HG03439 (cell line): ENCODE data around the gene PRXL2B.
"Not testable (repeated sequence)": the region's sequence is repeated elsewhere in the genome, so short reads cannot be mapped to it uniquely, and the experiment has no call there.

ENCODE experiments used
- ATAC-seq: cut with Tn5 transposase; IDR thresholded peaks from one replicate; pipeline ENCODE4 v1.9.1; 2021; ENCODE audit warnings: mild to moderate bottlenecking, moderate library complexity; ENCODE audit not compliant: unreplicated experiment

Gene PRXL2B

DNA sequence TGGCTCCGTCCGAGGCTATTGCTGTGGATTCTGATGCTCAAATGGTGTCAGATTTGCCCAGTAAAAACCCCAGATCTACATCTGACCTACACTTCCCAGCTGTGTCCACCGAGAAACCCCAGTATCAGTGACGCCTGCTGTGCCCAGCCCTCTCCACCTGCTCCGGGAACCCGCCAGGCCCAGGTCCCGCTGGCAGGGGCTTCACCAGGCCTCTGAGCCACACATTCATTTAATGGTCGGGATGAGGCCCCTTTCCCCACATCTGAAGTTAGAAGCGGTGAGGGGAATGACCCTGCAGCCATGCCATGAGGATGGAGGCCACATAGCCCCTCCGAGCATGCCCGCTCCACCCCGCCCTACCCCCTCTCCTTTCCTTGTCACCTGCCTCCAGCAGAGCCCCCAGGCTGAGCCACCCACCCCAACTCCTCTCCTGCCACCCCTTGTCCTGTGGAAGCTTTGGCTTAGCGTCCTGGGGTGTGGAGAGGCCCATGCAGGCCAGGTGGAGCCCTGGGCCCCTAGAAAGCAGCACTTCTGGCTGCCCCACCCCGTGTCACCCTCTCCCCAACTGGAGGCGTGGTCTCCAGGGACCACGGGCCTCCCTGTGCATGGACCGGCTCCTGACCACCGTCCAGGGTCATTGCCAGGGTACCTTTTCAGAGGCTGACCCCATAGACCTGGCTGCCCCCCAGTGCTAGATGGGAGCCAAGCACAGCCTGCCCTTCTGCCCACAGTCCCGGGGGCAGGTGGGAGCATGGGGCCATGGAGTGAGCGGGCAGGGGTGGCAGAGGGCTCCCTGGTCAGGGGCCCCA is 22.4 kb upstream of the PRXL2B start:
- ATAC-seq = no peak

- no peak for ATAC-seq
Measured at GRCh38 chr1:2564815-2565374, 21.7 kb upstream of the PRXL2B start.

DNA sequence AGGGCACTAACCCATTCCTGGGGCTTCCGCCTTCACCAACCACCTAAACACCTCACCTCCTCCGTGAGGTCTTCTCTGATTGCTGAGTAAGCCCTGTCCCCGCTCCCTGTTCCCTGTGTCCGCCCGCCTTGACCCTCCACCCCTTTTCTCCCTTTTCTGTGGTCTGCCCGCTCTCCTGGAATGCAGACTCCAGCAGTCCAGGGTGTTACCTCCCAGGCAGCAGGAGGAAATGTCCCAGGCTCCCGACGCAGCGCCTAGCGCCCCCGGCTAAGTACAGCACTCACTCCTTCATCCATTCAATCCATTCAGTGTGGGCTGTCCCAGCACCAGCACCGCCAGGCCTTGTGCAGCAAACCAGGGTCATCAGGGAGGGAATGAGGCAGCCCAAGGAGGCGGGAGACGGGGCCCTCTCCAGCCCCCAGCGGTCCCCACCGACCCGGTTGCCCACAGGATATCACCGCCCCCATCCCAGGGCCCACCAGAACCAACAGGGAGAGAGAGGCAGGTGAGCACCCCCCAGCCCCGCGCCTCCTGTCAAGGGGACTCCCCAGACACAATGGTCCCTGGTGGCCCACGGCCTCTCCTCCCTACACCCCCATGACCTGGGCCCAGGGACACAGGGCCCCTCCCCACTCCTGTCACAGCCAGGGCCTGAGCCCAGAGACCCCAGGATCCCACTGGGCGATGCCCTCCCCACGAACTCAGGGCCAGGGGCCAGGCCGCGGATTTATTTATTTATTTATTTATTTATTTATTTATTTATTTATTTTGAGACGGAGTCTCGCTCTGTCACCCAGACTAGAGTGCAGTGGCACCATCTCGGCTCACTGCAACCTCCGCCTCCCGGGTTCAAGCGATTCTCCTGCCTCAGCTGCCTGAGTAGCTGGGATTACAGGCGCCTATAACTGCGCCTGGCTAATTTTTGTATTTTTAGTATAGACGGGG is 20.2 kb upstream of the PRXL2B start:
- ATAC-seq = no peak

- ATAC-seq = no peak
Measured at GRCh38 chr1:2567083-2567679, 19.4 kb upstream of the PRXL2B start.

DNA sequence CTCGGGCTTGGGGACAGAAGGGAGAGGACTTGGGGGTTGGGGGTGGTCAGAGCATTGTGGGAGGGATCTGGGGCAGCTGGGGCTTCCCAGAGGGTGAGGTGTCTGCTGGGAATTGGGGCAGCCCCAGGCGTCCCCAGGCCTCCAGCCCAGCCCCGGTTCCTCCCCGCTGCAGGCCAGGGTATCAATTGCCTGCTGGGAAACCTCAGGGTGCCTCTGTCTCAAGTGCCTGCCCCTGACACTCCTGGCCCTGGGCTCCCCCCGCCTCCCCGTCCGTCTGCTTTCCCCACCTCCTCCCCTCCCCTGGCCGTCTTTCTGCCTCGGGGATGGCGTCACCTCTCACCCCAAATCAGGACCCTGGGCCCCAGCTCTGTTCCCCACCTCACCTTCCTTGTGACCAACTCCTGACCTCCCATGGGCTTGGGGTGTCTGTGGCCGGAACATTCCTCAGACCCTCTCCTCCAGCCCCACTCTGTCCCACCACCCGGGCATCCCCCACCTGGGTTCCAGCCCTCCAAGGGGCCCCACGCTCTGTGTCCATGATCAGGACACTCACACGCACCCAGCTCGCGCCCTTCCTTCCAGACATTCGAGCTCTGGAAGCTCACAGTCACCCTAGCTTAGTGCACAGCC is 18.3 kb upstream of the PRXL2B start:
- not testable (repeated sequence) for ATAC-seq

GRCh38 chr1:2569060-2569459 is 17.5 kb upstream of the PRXL2B start:
- ATAC-seq = no peak

GRCh38 chr1:2569703-2570102 is 16.9 kb upstream of the PRXL2B start:
- ATAC-seq = not testable (repeated sequence)

DNA sequence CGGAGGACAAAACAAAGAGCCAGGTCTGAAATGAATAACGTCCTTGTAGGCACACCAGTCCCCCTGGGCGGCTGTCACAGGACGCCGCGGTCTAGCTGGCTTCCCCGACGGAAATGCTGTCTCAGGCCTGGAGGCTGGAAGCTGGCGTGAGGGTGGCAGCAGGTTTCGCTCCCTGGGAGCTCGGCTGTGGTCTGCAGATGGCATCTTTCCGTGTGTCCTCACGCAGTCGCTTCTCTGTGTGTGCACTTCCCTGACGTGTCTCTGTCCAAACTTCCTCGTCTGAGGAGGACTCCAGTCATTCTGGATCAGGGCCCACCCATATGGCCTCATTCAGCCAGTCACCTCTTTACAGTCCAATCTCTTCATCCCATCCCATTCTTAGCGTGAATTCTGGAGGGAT is 16.2 kb upstream of the PRXL2B start:
- no peak for ATAC-seq

- ATAC-seq = no peak
Measured at GRCh38 chr1:2571348-2571747, 15.2 kb upstream of the PRXL2B start.

GRCh38 chr1:2573250-2573920 is 13.2 kb upstream of the PRXL2B start:
- no peak for ATAC-seq

DNA sequence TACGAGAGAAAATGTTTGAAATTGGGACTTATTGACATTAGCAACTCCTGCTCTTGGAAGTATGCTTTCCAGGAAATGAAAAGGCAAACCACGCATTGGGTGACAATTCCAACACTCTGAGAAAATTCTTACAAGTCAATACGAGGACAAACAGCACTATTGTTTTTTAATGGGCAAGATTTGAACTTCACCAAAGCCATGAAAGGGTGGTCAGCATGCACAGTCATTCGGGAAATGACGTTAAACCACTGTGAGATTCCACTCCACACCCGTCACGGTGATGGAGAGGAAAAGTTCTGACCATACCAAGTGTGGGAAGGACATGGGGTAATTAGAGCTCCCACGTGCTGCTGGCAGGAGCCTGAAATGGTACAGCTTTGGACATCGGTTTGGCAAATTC is 12.2 kb upstream of the PRXL2B start:
- no peak for ATAC-seq

- ATAC-seq = no peak
Measured at GRCh38 chr1:2575801-2576663, 10.5 kb upstream of the PRXL2B start.

DNA sequence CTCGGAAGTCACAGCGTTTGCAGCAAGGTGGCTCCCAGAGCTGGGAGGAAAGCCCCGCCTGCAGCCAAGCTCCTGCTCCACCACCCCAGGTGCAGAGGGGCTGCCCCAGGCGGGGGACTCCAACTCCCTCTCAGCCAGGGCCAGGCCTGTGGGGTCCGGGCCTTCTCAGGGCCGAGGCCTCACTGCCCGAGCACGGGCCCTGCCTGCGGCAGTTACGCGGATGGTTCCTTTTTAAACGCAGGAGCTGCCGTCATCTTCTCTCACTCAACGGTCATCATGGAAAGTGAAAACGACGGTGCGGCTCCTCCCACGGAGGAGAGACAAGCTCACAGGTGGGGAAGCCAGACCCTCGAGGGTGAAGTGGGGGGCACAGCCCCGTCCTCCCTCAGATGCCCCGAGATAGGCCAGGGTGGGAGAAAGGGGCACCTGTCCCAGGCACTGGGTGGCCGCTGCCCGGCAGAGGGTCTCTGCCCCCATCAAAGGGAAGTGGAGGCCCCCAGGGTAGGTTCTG is 9.0 kb upstream of the PRXL2B start:
- peak; percentile 45 for ATAC-seq

GRCh38 chr1:2578758-2579118 is 7.8 kb upstream of the PRXL2B start:
- ATAC-seq = no peak

DNA sequence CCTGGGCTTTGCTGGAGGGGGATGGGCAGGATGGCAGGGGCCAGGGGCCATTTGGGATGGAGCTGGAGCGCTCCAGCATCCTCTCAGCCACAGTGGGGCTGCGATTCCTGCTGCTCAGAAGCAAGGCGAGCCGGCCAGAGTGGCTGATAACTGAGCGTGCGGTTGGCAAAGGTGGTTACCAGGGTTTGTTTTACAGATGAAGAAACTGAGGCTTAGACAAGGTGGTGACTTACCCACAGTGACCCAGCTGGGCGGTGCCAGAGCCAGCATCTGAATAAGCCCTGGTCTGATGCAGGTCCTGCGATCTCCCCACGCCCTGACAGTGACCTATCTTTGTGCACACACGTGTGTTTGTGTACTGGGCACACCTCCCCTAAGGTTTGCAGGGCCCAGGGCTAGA is 5.9 kb upstream of the PRXL2B start:
- no peak for ATAC-seq

DNA sequence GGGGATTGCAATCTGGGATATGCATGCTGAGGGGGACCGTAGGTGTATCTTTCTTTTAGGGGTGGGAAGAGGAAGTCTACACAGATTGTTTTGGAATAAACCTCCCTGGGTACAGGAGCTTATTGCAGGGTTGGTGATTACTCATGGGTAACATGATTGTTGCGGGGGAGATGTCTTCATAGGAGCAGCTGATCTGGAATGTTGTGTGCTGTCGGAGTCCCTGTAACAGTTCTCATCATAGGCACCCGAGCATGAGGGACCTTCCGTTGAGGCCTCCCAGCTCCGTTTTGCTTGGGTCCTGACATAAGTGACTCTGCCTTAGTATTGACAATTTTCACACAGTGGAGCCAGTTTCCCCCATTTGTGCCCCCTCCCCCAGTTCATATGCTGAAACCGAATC is 4.2 kb upstream of the PRXL2B start:
- no peak for ATAC-seq

- no peak for ATAC-seq
Measured at GRCh38 chr1:2583331-2583791, 3.2 kb upstream of the PRXL2B start.

GRCh38 chr1:2583871-2584351 is 2.7 kb upstream of the PRXL2B start:
- no peak for ATAC-seq
